ENCODE results near the gene KIAA2012. TPM values are rescaled to one million over a fixed set of nuclear protein-coding genes. Genes with fewer than 3 reads are reported as not detected.

Gene KIAA2012
- total and polyA plus RNA-seq, 2 of the 4 experiments (the other 2 are of a cell fraction) = under 0.01 to 0.09 TPM

- H3K9me1 ChIP-seq (ENCODE audit: insufficient read depth, low read length) = peaks cover 17% of the 10 kb centered on the region
- H2AK9ac ChIP-seq (replicated peaks; ENCODE audit: low read depth, low read length, poor library complexity) = no peak overlapping the region
- H2BK120ac ChIP-seq (ENCODE audit: low read depth, low read length) = no peak overlapping the region; the same call in 1 of the 2 replicates
- BruUV-seq (replicated peaks) = no TSS peak
- H4K91ac ChIP-seq (ENCODE audit: insufficient read depth, low read depth, low read length) = no peak overlapping the region
- ChIA-PET CTCF (no interaction called here), POLR2A (ENCODE audit: unreplicated experiment) (no interaction called here)
- no peaks in the 10 kb centered on the region for H3K27me3 ChIP-seq (ENCODE audit: control insufficient read depth, insufficient read depth, low read length)
- in situ Hi-C loops (cut with MboI; ENCODE audit: low sequenced_read_pairs) = no loop called here
- H4K20me1 ChIP-seq (ENCODE audit: insufficient read depth, low read length) = no peaks in the 10 kb centered on the region
- H3K4me1 ChIP-seq (ENCODE audit: control insufficient read depth, insufficient read depth, low read length) = peaks cover 21% of the 10 kb centered on the region
- H3K79me1 ChIP-seq (ENCODE audit: low read depth in 1 of 2, low read length in 2 of 2) = no peaks in the 10 kb centered on the region; a peak in 1 of 4 replicates
- intact Hi-C loops (cut with micrococcal nuclease) = no loop called here
- no peak overlapping the region for H2BK15ac ChIP-seq (ENCODE audit: low read depth, low read length)
- no peak overlapping the region; the same call in 1 of the 2 replicates for H2BK20ac ChIP-seq (ENCODE audit: low read depth, low read length)
- no peak overlapping the region for H3K4me2 ChIP-seq (ENCODE audit: low read depth, low read length)
- no peak overlapping the region for H3K4me3 ChIP-seq (ENCODE audit: insufficient read depth, low read depth, low read length)
- H3K56ac ChIP-seq (ENCODE audit: extremely low read depth, insufficient read depth, low read length) = no peak overlapping the region
- H3K27ac ChIP-seq (ENCODE audit: insufficient read depth, low read length) = no peak overlapping the region
- peaks cover 4% of the 10 kb centered on the region for H3K9me3 ChIP-seq (ENCODE audit: control insufficient read depth, insufficient read depth, low read length)
- H3K23ac ChIP-seq (ENCODE audit: low read depth, low read length) = no peak overlapping the region
- dilution Hi-C loops (cut with HindIII; ENCODE audit: low sequenced_read_pairs, unreplicated experiment) = no loop called here
- WGBS, 2 experiments (ENCODE audit: extremely low coverage in 2 of 2, insufficient read length in 1 of 2) = no CpG with 5 or more reads among the region's 3 CpGs
- H2BK5ac ChIP-seq (ENCODE audit: low read depth, low read length, poor library complexity, severe bottlenecking) = no peak overlapping the region
- H4K8ac ChIP-seq (ENCODE audit: low read depth in 2 of 2, low read length in 2 of 2) = no peak overlapping the region
- H3K9ac ChIP-seq (ENCODE audit: low read depth, low read length) = no peak overlapping the region
- no peak overlapping the region for H3K14ac ChIP-seq (replicated peaks; ENCODE audit: low read depth, low read length)
- ATAC-seq (ENCODE audit: low read depth) = no peak
- TF ChIP-seq ELK1 (IDR thresholded peaks at IDR 0.05; ENCODE audit: borderline replicate concordance, low read depth, low read length) (no peak), NFE2L2 (IDR thresholded peaks at IDR 0.05; ENCODE audit: low read depth, low read length) (no peak), RFX5 (IDR thresholded peaks at IDR 0.05; ENCODE audit: low read depth, low read length) (no peak), POLR2A (IDR thresholded peaks at IDR 0.05; ENCODE audit: low read depth, low read length) (no peak), USF2 (IDR thresholded peaks at IDR 0.05; ENCODE audit: low read depth, low read length) (no peak; the same call in 1 of the 2 replicates), RCOR1 (IDR thresholded peaks at IDR 0.05; ENCODE audit: insufficient replicate concordance, low read length) (no peak), SMC3 (IDR thresholded peaks at IDR 0.05; ENCODE audit: low read depth, low read length) (no peak), CHD1 (IDR thresholded peaks at IDR 0.05; ENCODE audit: low read depth, low read length) (no peak), MAZ (IDR thresholded peaks at IDR 0.05; ENCODE audit: borderline replicate concordance, low read depth, low read length) (no peak), RAD21 (IDR thresholded peaks at IDR 0.05; ENCODE audit: low read length) (no peak), BHLHE40 (IDR thresholded peaks at IDR 0.05; ENCODE audit: low read depth, low read length) (no peak), MXI1 (IDR thresholded peaks at IDR 0.05; ENCODE audit: borderline replicate concordance, low read depth, low read length) (no peak), CTCF (conservative IDR thresholded peaks at IDR 0.05; ENCODE audit: low read depth, low read length) (no peak), MAFK (IDR thresholded peaks at IDR 0.05; ENCODE audit: low read depth, low read length) (no peak), FOS (IDR thresholded peaks at IDR 0.05; ENCODE audit: low read depth, low read length) (no peak), CEBPB (IDR thresholded peaks at IDR 0.05; ENCODE audit: low read depth, low read length) (no peak)
- no peak overlapping the region for H4K5ac ChIP-seq (ENCODE audit: low read depth, low read length)
- no peak overlapping the region for H2AFZ ChIP-seq (replicated peaks; ENCODE audit: low read length, poor library complexity)
- H3K18ac ChIP-seq (ENCODE audit: low read depth, low read length) = no peak overlapping the region
- H3K4ac ChIP-seq (ENCODE audit: low read depth, low read length) = peak overlapping the region; percentile 56
- no peak for DNase-seq
- no peaks in the 10 kb centered on the region for H3K36me3 ChIP-seq (ENCODE audit: control insufficient read depth, insufficient read depth, low read length)
- 0 out of 2 replicates have a peak overlapping the region, but pooled peaks have one; percentile 40 for H2AK5ac ChIP-seq (ENCODE audit: low read depth, low read length)
These were observed 47.8 kb downstream of the KIAA2012 start for GRCh38 chr2:202120828-202121227.

All from IMR-90 (cell line).